ENCODE results near the gene IKZF1. TPM values are rescaled to one million over a fixed set of nuclear protein-coding genes. Genes with fewer than 3 reads are reported as not detected.

The IKZF1 gene
- total and polyA plus RNA-seq, 2 donors (not counting 1 experiment from before 2014, with no cell fraction given), result 0.01 TPM; not detected in 1

GRCh38 chr7:50352751-50353150, 48.2 kb downstream of the IKZF1 start:
- H3K27ac ChIP-seq (ENCODE audit: insufficient read depth, low read length), result no peak overlapping the region
- H3K79me2 ChIP-seq (ENCODE audit: control insufficient read depth, insufficient read depth, low read length), result no peaks in the 10 kb centered on the region
- no peak overlapping the region for H3K4me2 ChIP-seq (ENCODE audit: extremely low read depth, insufficient read depth, low read length)
- no peaks in the 10 kb centered on the region for H3K27me3 ChIP-seq (ENCODE audit: control insufficient read depth, insufficient read depth, low read length)
- H3K4me3 ChIP-seq (replicated peaks in 1 of 4; ENCODE audit: control extremely low read depth in 1 of 4, insufficient read depth in 1 of 4, low read depth in 3 of 4, low read length in 4 of 4), result no peak overlapping the region
- TF ChIP-seq CTCF (conservative IDR thresholded peaks at IDR 0.05 in 1 of 2, IDR thresholded peaks at IDR 0.05 in 1 of 2; ENCODE audit: low read depth in 1 of 2, low read length in 2 of 2) (no peak), EZH2 (IDR thresholded peaks at IDR 0.05; ENCODE audit: low read length, missing control alignments) (no peak)
- no peak overlapping the region for H3K9ac ChIP-seq (ENCODE audit: insufficient read depth, low read length)
- H2AFZ ChIP-seq (ENCODE audit: low read length), result no peak overlapping the region
- DNase-seq (ENCODE audit: low read depth in 2 of 2), result no peak
- H3K4me1 ChIP-seq (ENCODE audit: control insufficient read depth, extremely low read depth, insufficient read depth, low read length), result no peaks in the 10 kb centered on the region
- no peaks in the 10 kb centered on the region for H4K20me1 ChIP-seq (ENCODE audit: control insufficient read depth, extremely low read depth, insufficient read depth, low read length)
- no peaks in the 10 kb centered on the region for H3K9me3 ChIP-seq (ENCODE audit: control insufficient read depth, insufficient read depth, low read depth, low read length)
- H3K36me3 ChIP-seq (ENCODE audit: control insufficient read depth, insufficient read depth, low read length), result no peaks in the 10 kb centered on the region

- Histone ChIP-seq H4K20me1 (ENCODE audit: control insufficient read depth, extremely low read depth, insufficient read depth, low read length) (no peaks in the 10 kb centered on the region), H3K36me3 (ENCODE audit: control insufficient read depth, insufficient read depth, low read length) (no peaks in the 10 kb centered on the region), H3K4me3 (replicated peaks in 1 of 4; ENCODE audit: control extremely low read depth in 1 of 4, insufficient read depth in 1 of 4, low read depth in 3 of 4, low read length in 4 of 4) (no peak overlapping the region)
Measured at GRCh38 chr7:50353201-50353600, 48.7 kb downstream of the IKZF1 start.

DNA sequence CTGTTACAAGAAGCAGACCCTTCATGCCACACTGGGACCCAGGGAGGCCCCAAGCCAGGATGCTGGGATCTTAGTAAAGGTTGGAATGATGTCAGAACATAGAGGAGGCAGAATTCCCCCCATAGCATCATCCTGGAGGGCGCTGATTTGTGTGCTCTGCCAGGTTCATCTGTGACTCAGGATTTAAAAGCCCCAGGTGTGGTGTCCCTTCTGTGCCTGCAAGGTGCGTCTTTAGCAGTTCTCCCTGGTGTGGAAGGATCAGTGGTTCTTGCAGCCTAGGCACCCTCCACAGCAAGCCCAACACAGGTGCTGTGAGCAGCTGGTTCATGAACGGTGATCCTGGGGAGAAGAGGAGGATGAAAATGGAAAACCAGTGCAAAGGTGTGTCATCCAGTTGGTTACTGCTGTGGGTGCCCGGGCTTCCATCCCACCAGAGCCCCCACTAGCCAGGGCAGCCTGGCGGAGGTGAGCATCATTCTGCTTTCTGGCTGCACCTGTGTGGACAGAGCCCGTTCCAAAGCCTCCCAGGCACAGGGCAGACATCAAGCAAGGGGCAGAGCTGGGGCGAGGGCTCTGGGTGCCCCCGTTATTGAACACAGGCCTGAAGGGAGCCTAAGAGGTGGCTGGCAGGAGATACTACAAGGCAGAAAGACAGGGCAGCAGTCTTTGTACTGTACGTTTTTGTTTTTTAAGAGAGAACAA, 49.5 kb downstream of the IKZF1 start:
- Histone ChIP-seq H3K36me3 (ENCODE audit: control insufficient read depth, insufficient read depth, low read length) (no peaks in the 10 kb centered on the region), H3K79me2 (ENCODE audit: control insufficient read depth, insufficient read depth, low read length) (no peaks in the 10 kb centered on the region), H3K4me3 (replicated peaks in 1 of 4; ENCODE audit: control extremely low read depth in 1 of 4, insufficient read depth in 1 of 4, low read depth in 3 of 4, low read length in 4 of 4) (no peak overlapping the region), H3K27me3 (ENCODE audit: control insufficient read depth, insufficient read depth, low read length) (no peaks in the 10 kb centered on the region), H2AFZ (ENCODE audit: low read length) (no peak overlapping the region), H3K27ac (ENCODE audit: insufficient read depth, low read length) (no peak overlapping the region), H3K4me1 (ENCODE audit: control insufficient read depth, extremely low read depth, insufficient read depth, low read length) (no peaks in the 10 kb centered on the region), H3K9me3 (ENCODE audit: control insufficient read depth, insufficient read depth, low read depth, low read length) (no peaks in the 10 kb centered on the region), H3K4me2 (ENCODE audit: extremely low read depth, insufficient read depth, low read length) (no peak overlapping the region), H3K9ac (ENCODE audit: insufficient read depth, low read length) (no peak overlapping the region), H4K20me1 (ENCODE audit: control insufficient read depth, extremely low read depth, insufficient read depth, low read length) (no peaks in the 10 kb centered on the region)
- no peak for TF ChIP-seq CTCF (conservative IDR thresholded peaks at IDR 0.05 in 1 of 2, IDR thresholded peaks at IDR 0.05 in 1 of 2; ENCODE audit: low read depth in 1 of 2, low read length in 2 of 2)
- no peak for TF ChIP-seq EZH2 (IDR thresholded peaks at IDR 0.05; ENCODE audit: low read length, missing control alignments)
- DNase-seq (ENCODE audit: low read depth in 2 of 2), result no peak

More at GRCh38 chr7:50353201-50353600, 48.7 kb downstream of the IKZF1 start:
- no peak overlapping the region for H3K4me2 ChIP-seq (ENCODE audit: extremely low read depth, insufficient read depth, low read length)
- no peaks in the 10 kb centered on the region for H3K9me3 ChIP-seq (ENCODE audit: control insufficient read depth, insufficient read depth, low read depth, low read length)
- no peak for DNase-seq (ENCODE audit: low read depth in 2 of 2)
- H3K27me3 ChIP-seq (ENCODE audit: control insufficient read depth, insufficient read depth, low read length), result no peaks in the 10 kb centered on the region
- no peak overlapping the region for H2AFZ ChIP-seq (ENCODE audit: low read length)
- no peak overlapping the region for H3K9ac ChIP-seq (ENCODE audit: insufficient read depth, low read length)
- H3K79me2 ChIP-seq (ENCODE audit: control insufficient read depth, insufficient read depth, low read length), result no peaks in the 10 kb centered on the region
- H3K4me1 ChIP-seq (ENCODE audit: control insufficient read depth, extremely low read depth, insufficient read depth, low read length), result no peaks in the 10 kb centered on the region
- H3K27ac ChIP-seq (ENCODE audit: insufficient read depth, low read length), result no peak overlapping the region
- TF ChIP-seq EZH2 (IDR thresholded peaks at IDR 0.05; ENCODE audit: low read length, missing control alignments) (no peak), CTCF (conservative IDR thresholded peaks at IDR 0.05 in 1 of 2, IDR thresholded peaks at IDR 0.05 in 1 of 2; ENCODE audit: low read depth in 1 of 2, low read length in 2 of 2) (no peak)
